Posterior cingulate gyrus (tissue), 11 donors: Measurements from ENCODE around the gene LENG1.

Experiments
- DNase-seq, 10 donors: peaks; one replicate each; pipeline versions ENCODE4 v3.0.0 to v3.0.0-alpha.2; 2020 to 2021; ENCODE audit warnings: mixed read lengths in 3 of 10
- intact Hi-C: fragments of 100-400 bp; cut with DNase I; formaldehyde crosslinking; loops from one replicate; pipeline ENCODE4 v1.15.1; 2023

Gene LENG1

GRCh38 chr19:54169149-54169740 is 9.7 kb upstream of the LENG1 start:
- intact Hi-C loops, result no loop called here

GRCh38 chr19:54168174-54168917 is 8.8 kb upstream of the LENG1 start:
- peak; percentile 77 to 98 (median 96) for DNase-seq
- intact Hi-C loops, result loop anchor here (1.0 kb wide), 1 partner anchor 63 kb away; no protein-coding TSS in a partner anchor

More at GRCh38 chr19:54169149-54169740, 9.7 kb upstream of the LENG1 start:
- DNase-seq, result peak in 1 of 10 donors; percentile 77

- intact Hi-C loops, result no loop called here
- DNase-seq, result no peak
Observed at GRCh38 chr19:54165222-54165621, 5.7 kb upstream of the LENG1 start.

- DNase-seq, result no peak
Observed at GRCh38 chr19:54164369-54165068, 5.0 kb upstream of the LENG1 start.

GRCh38 chr19:54162884-54163283 is 3.4 kb upstream of the LENG1 start:
- DNase-seq, result no peak
- intact Hi-C loops, result no loop called here

More at GRCh38 chr19:54164369-54165068, 5.0 kb upstream of the LENG1 start:
- intact Hi-C loops, result no loop called here

GRCh38 chr19:54162241-54162805 is 2.8 kb upstream of the LENG1 start:
- DNase-seq, result peak in 6 of 10 donors; percentile 24 to 91 (median 40)
- intact Hi-C loops, result no loop called here

GRCh38 chr19:54160854-54161253 is 1.3 kb upstream of the LENG1 start:
- no peak for DNase-seq
- intact Hi-C loops, result no loop called here

- intact Hi-C loops, result no loop called here
- DNase-seq, result no peak
Observed at GRCh38 chr19:54160182-54160811, 776 bp upstream of the LENG1 start.

- intact Hi-C loops, result no loop called here
- peak in 2 of 10 donors; percentile 12 to 29 for DNase-seq
Observed at GRCh38 chr19:54158812-54159351, 639 bp downstream of the LENG1 start.

GRCh38 chr19:54156953-54157352 is 2.6 kb downstream of the LENG1 start:
- intact Hi-C loops, result no loop called here
- no peak for DNase-seq

GRCh38 chr19:54156490-54156889 is 3.0 kb downstream of the LENG1 start:
- intact Hi-C loops, result no loop called here
- DNase-seq, result no peak

GRCh38 chr19:54155694-54156093 is 3.8 kb downstream of the LENG1 start:
- DNase-seq, result peak in 1 of 10 donors; percentile 83
- intact Hi-C loops, result no loop called here

GRCh38 chr19:54154603-54155345 is 4.7 kb downstream of the LENG1 start:
- DNase-seq, result no peak
- intact Hi-C loops, result no loop called here

- no peak for DNase-seq
- intact Hi-C loops, result no loop called here
Observed at GRCh38 chr19:54153731-54154326, 5.7 kb downstream of the LENG1 start.

GRCh38 chr19:54152878-54153524 is 6.5 kb downstream of the LENG1 start:
- DNase-seq, result no peak
- intact Hi-C loops, result no loop called here

- DNase-seq, result no peak
- intact Hi-C loops, result no loop called here
Observed at GRCh38 chr19:54152267-54152666, 7.3 kb downstream of the LENG1 start.

- DNase-seq, result no peak
- intact Hi-C loops, result no loop called here
Observed at GRCh38 chr19:54151362-54152035, 8.0 kb downstream of the LENG1 start.
